K562 (cell line): ENCODE measurements around the gene P2RX2. TPM values are rescaled to one million over a fixed set of nuclear protein-coding genes. Genes with fewer than 3 reads are reported as not detected.

Experiments used
- ATAC-seq: fragments of 200-7000 bp; cut with Tn5 transposase; 3 replicates; pipeline ENCODE4 v1.9.1; 2020; ENCODE audit warnings: moderate library complexity
- BruUV-seq: library from RNA; stranded (reverse); fragments of 400-500 nt; replicated peaks from 2 replicates; lab custom pipeline; 2021; lab: Mats Ljungman, UMichigan
- CTCF ChIA-PET: fragments of 300-600 bp; formaldehyde crosslinking; extraction: SDS; loops from one replicate; lab custom pipeline; 2021; ENCODE audit warnings: low intra/inter-chr PET ratio; lab: Yijun Ruan, JAX
- POLR2A ChIA-PET: fragments of 300-600, 350-650 bp; sonication (Branson Sonifier 250); formaldehyde crosslinking; extraction: SDS; loops from one replicate; lab custom pipeline; 2021; ENCODE audit warnings: antibody characterized with exemption, inconsistent platforms; lab: Yijun Ruan, JAX
- DNase-seq, 4 experiments: peaks; one replicate each; pipeline versions ENCODE4 v3.0.0 to v3.0.0-alpha.2; 2011 to 2018; ENCODE audit warnings: low spot score in 3 of 4, mixed read lengths in 3 of 4; ENCODE audit errors: extremely low read depth in 1 of 4
- FAIRE-seq: peaks from 2 replicates; lab custom pipeline; 2011; peaks lifted over from hg19 to GRCh38; lab: Jason Lieb, UNC
- H2AFZ ChIP-seq: 2 replicates; pipeline ENCODE4 v1.6.0; 2011; ENCODE audit warnings: low read depth, low read length, control low read depth, inconsistent platforms
- H3K27ac ChIP-seq: fragments of 200-600 bp; 3 replicates; pipeline ENCODE4 v1.8.0; 2011; ENCODE audit warnings: low read depth, mild to moderate bottlenecking, control low read depth, inconsistent platforms, low read length, moderate library complexity, mixed read lengths; ENCODE audit errors: extremely low read depth
- H3K27me3 ChIP-seq, 2 experiments: fragments of 300-600 bp in 1 of 2; 2 replicates in 1 of 2; 3 replicates in 1 of 2; pipeline versions ENCODE4 v1.6.0 to v1.8.0; 2011; ENCODE audit warnings: inconsistent platforms in 2 of 2, low read length in 2 of 2, mild to moderate bottlenecking in 1 of 2, mixed read lengths in 1 of 2, moderate library complexity in 1 of 2; ENCODE audit not compliant: control insufficient read depth in 2 of 2, insufficient read depth in 2 of 2
- H3K36me3 ChIP-seq: fragments of 300-600 bp; 3 replicates; pipeline ENCODE4 v1.8.0; 2011; ENCODE audit warnings: mild to moderate bottlenecking, low read length, inconsistent platforms; ENCODE audit not compliant: control insufficient read depth, insufficient read depth
- H3K4me1 ChIP-seq, 2 experiments: fragments of 200-600 bp in 1 of 2; replicated peaks in 1 of 2; 2 replicates in 1 of 2; 3 replicates in 1 of 2; pipeline versions ENCODE4 v1.5.1 to v1.8.0; 2011; ENCODE audit warnings: inconsistent platforms in 2 of 2, low read length in 2 of 2, mild to moderate bottlenecking in 1 of 2, mixed read lengths in 1 of 2, moderate library complexity in 1 of 2; ENCODE audit not compliant: control insufficient read depth in 2 of 2, insufficient read depth in 2 of 2
- H3K4me2 ChIP-seq: 2 replicates; pipeline ENCODE4 v1.6.1; 2011; ENCODE audit warnings: low read length, control low read depth, inconsistent platforms, mixed read lengths; ENCODE audit not compliant: insufficient read depth
- H3K4me3 ChIP-seq: fragments of 200-600 bp; sonication (generic), shearing (Covaris generic); 2 replicates; pipeline ENCODE4 v1.5.1; 2016; ENCODE audit warnings: control low read depth, inconsistent platforms
- H3K79me2 ChIP-seq: fragments of 200-600 bp; 3 replicates; pipeline ENCODE4 v1.8.0; 2011; ENCODE audit warnings: low read length, inconsistent platforms; ENCODE audit not compliant: control insufficient read depth, insufficient read depth
- H3K9ac ChIP-seq, 2 experiments: 2 replicates each; pipeline versions ENCODE4 v1.6.0 to v1.6.1; 2011; ENCODE audit warnings: low read depth in 2 of 2, low read length in 2 of 2, control low read depth in 1 of 2, inconsistent platforms in 1 of 2, mild to moderate bottlenecking in 1 of 2, mixed read lengths in 1 of 2; ENCODE audit not compliant: insufficient read depth in 1 of 2
- H3K9me1 ChIP-seq: one replicate; pipeline ENCODE4 v1.6.0; 2011; ENCODE audit warnings: inconsistent platforms, mild to moderate bottlenecking, low read length, moderate library complexity; ENCODE audit not compliant: control insufficient read depth, insufficient read depth
- H3K9me3 ChIP-seq: replicated peaks from 2 replicates; pipeline ENCODE4 v1.5.1; 2011; ENCODE audit warnings: low read depth, low read length, inconsistent platforms; ENCODE audit not compliant: control insufficient read depth, insufficient read depth
- H4K20me1 ChIP-seq: replicated peaks from 2 replicates; pipeline ENCODE4 v1.6.1; 2011; ENCODE audit warnings: low read length, inconsistent platforms, mixed read lengths; ENCODE audit not compliant: control insufficient read depth, insufficient read depth
- ARID2 ChIP-seq: fragments of 450-650 bp; IDR thresholded peaks from 2 replicates; pipeline ENCODE4 v1.6.1; 2017; ENCODE audit warnings: antibody characterized with exemption, mild to moderate bottlenecking
- ATF2 ChIP-seq: sonication (generic); formaldehyde crosslinking; IDR thresholded peaks from 2 replicates; pipeline ENCODE4 v1.8.1; 2022; ENCODE audit warnings: missing genetic modification reagents
- CHCHD3 ChIP-seq: fragments of 250-450 bp; sonication (Bioruptor Pico); IDR thresholded peaks from 2 replicates; pipeline ENCODE4 v2.1.2; 2022; ENCODE audit warnings: mild to moderate bottlenecking
- CTCFL ChIP-seq: IDR thresholded peaks from 2 replicates; pipeline ENCODE4 v1.6.1; 2011; ENCODE audit warnings: borderline replicate concordance, low read depth, mild to moderate bottlenecking, moderate library complexity, low read length; ENCODE audit not compliant: insufficient read depth, poor library complexity, severe bottlenecking
- ETS2 ChIP-seq: IDR thresholded peaks from 2 replicates; pipeline ENCODE4 v1.6.1; 2016; ENCODE audit warnings: borderline replicate concordance, missing genetic modification characterization, mild to moderate bottlenecking, moderate library complexity, missing compliant biosample characterization; ENCODE audit not compliant: poor library complexity, severe bottlenecking
- GATAD2B ChIP-seq: fragments of 450-650 bp; IDR thresholded peaks from 2 replicates; pipeline ENCODE4 v1.6.1; 2017; ENCODE audit warnings: mild to moderate bottlenecking, borderline replicate concordance
- HNRNPH1 ChIP-seq: fragments of 200-400 bp; formaldehyde crosslinking; optimal IDR thresholded peaks from 2 replicates; pipeline ENCODE3; 2017; ENCODE audit warnings: low read depth, mild to moderate bottlenecking, low read length, moderate library complexity
- TCF3 ChIP-seq: sonication (generic); formaldehyde crosslinking; IDR thresholded peaks from 2 replicates; pipeline ENCODE4 v1.4.0; 2020; ENCODE audit warnings: mild to moderate bottlenecking, missing genetic modification reagents
- ZBTB34 ChIP-seq: fragments of 250-450 bp; sonication (Bioruptor Pico); IDR thresholded peaks from 2 replicates; pipeline ENCODE4 v1.8.0; 2021; ENCODE audit warnings: mild to moderate bottlenecking, moderate library complexity
- WGBS: fragments of 100-300 bp; shearing (Covaris generic); methylation state at CpG from one replicate; pipeline ENCODE4 v1.1.6; 2016; ENCODE audit warnings: low coverage, mixed read lengths; ENCODE audit not compliant: insufficient coverage; ENCODE audit errors: missing lambda C conversion rate; 5-methylcytosine and 5-hydroxymethylcytosine counted together
- in situ Hi-C: fragments of 300-500 bp; cut with MboI; formaldehyde crosslinking; loops from 4 replicates; pipeline ENCODE4 v1.15.0; 2018; ENCODE audit warnings: inconsistent platforms, mixed read lengths
- intact Hi-C: fragments of 100-400 bp; cut with micrococcal nuclease; formaldehyde crosslinking; loops from 2 replicates; pipeline ENCODE4 v1.14.2; 2022
- polyA plus RNA-seq, 8 experiments: library from polyadenylated mRNA; depleted of rRNA in 4 of 8; stranded (reverse) in 5 of 8; unstranded in 3 of 8; fragments of >200 nt; fragmentation: Nextera tagmentation in 2 of 8; fragmentation: Illumina TruSeq in 1 of 8; extraction: Ambion mirVana in 2 of 8; extraction: Trizol in 1 of 8; gene quantifications; 2 replicates each; pipeline versions ENCODE4 v1.2.1 to v1.2.3, GENCODE V29; 2011 to 2014; ENCODE audit warnings: inconsistent platforms in 1 of 8, missing spikeins in 1 of 8
- total RNA-seq, 7 experiments: library from RNA; depleted of rRNA in 6 of 7; stranded (reverse); fragments of >200 nt in 6 of 7; fragmentation: Illumina TruSeq in 2 of 7; extraction: Trizol in 2 of 7; gene quantifications; 2 replicates each; pipeline versions ENCODE4 v1.2.1 to v1.2.3, GENCODE V29; 2011 to 2021; ENCODE audit warnings: low replicate concordance in 1 of 7

P2RX2 gene
- total and polyA plus RNA-seq, 9 of the 15 experiments (the other 6 are each of a cell fraction or from before 2014, with no cell fraction given): not detected

- no peak for TF ChIP-seq CTCFL
- no peak for TF ChIP-seq HNRNPH1
- TF ChIP-seq GATAD2B: no peak
- no peak for TF ChIP-seq ATF2 (CRISPR knock-in tag)
- no peak for TF ChIP-seq CHCHD3 (CRISPR knock-in tag)
These were observed 14.4 kb upstream of the P2RX2 start (continued) for GRCh38 chr12:132604151-132604618.

GRCh38 chr12:132604668-132605441, 13.7 kb upstream of the P2RX2 start:
- in situ Hi-C loops (loop anchor here (5.0 kb wide), 1 partner anchor 188 kb away; no protein-coding TSS in a partner anchor), intact Hi-C loops (no loop called here)
- Histone ChIP-seq H3K9me3 (no peaks in the 10 kb centered on the region), H3K9me1 (no peaks in the 10 kb centered on the region), H3K4me1 (peaks cover 5 to 60% of the 10 kb centered on the region in 2 experiments; a peak in 4 of 5 replicates), H3K27ac (no peak overlapping the region), H3K4me3 (no peak overlapping the region), H3K36me3 (no peaks in the 10 kb centered on the region), H3K27me3 (peaks cover 39 to 76% of the 10 kb centered on the region in 2 experiments), H2AFZ (no peak overlapping the region), H3K9ac (no peak overlapping the region), H3K79me2 (no peaks in the 10 kb centered on the region), H4K20me1 (no peaks in the 10 kb centered on the region), H3K4me2 (no peak overlapping the region)
- BruUV-seq: no TSS peak
- CTCF ChIA-PET: no interaction called here
- no peak for DNase-seq
- POLR2A ChIA-PET: no interaction called here
- WGBS: 13% methylated on average over 16 of the region's 16 CpGs
- no peak for ATAC-seq
- FAIRE-seq: no peak
- TF ChIP-seq ETS2 (tag): no peak
- TF ChIP-seq TCF3 (CRISPR knock-in tag): no peak
- no peak for TF ChIP-seq ARID2
- no peak for TF ChIP-seq ZBTB34
